Prostate gland (tissue), 2 donors: ENCODE measurements around the gene MEF2A. TPM values are rescaled to one million over a fixed set of nuclear protein-coding genes. Genes with fewer than 3 reads are reported as not detected.
A peak's percentile ranks its signal among the peaks of the same experiment; 100 is the strongest.

Experiments
- DNase-seq: peaks from one replicate; pipeline ENCODE4 v3.0.0-alpha.2; 2019; ENCODE audit warnings: low spot score
- H3K27ac ChIP-seq, 2 donors: fragments of 200-600 bp; sonication (generic); 2 replicates each; pipeline ENCODE4 v1.5.1; 2017 to 2019
- H3K27me3 ChIP-seq: fragments of 200-600 bp; sonication (generic); replicated peaks from 2 replicates; pipeline ENCODE4 v1.5.1; 2019; ENCODE audit not compliant: insufficient read depth
- H3K36me3 ChIP-seq, 2 donors: fragments of 200-600 bp; sonication (generic); 1 replicate in 1 of 2; 2 replicates in 1 of 2; pipeline versions ENCODE4 v1.5.1 to v1.8.1; 2017 to 2019
- H3K4me1 ChIP-seq: fragments of 200-600 bp; sonication (generic); replicated peaks from 2 replicates; pipeline ENCODE4 v1.5.1; 2019
- H3K4me3 ChIP-seq, 2 donors: fragments of 200-600 bp; sonication (generic); 2 replicates each; pipeline ENCODE4 v1.5.1; 2017 to 2019
- H3K9me3 ChIP-seq: fragments of 200-600 bp; sonication (generic); 2 replicates; pipeline ENCODE4 v1.5.1; 2017
- CTCF ChIP-seq, 4 experiments: fragments of 200-600 bp in 2 of 4; fragments of 450-650 bp in 2 of 4; sonication (generic) in 2 of 4; IDR thresholded peaks; 1 replicate in 3 of 4; 2 replicates in 1 of 4; pipeline ENCODE4 v1.5.1; 2016 to 2019; ENCODE audit warnings: antibody characterized with exemption in 4 of 4, mild to moderate bottlenecking in 2 of 4, moderate library complexity in 2 of 4
- POLR2A ChIP-seq: fragments of 450-650 bp; IDR thresholded peaks from one replicate; pipeline ENCODE4 v1.6.1; 2016; ENCODE audit warnings: antibody characterized with exemption, mild to moderate bottlenecking
- POLR2AphosphoS5 ChIP-seq: sonication (generic); formaldehyde crosslinking; IDR thresholded peaks from one replicate; pipeline ENCODE4 v1.6.1; 2017; ENCODE audit warnings: antibody characterized with exemption
- WGBS: methylation state at CpG from one replicate; pipeline ENCODE4 v1.1.5; 2018; 5-methylcytosine and 5-hydroxymethylcytosine counted together
- intact Hi-C: fragments of 100-400 bp; cut with DNase I; formaldehyde crosslinking; loops from one replicate; pipeline ENCODE4 v1.14.2; 2022
- total RNA-seq, 2 donors: library from RNA; depleted of rRNA; stranded (reverse); fragments of >200 nt; gene quantifications; one replicate each; pipeline ENCODE4 v1.1.0, GENCODE V29; 2016

MEF2A gene
- total RNA-seq, 2 donors from 2014 or later: 40.1 to 68.0 TPM

GRCh38 chr15:99554880-99555488, 10.8 kb upstream of the MEF2A start:
- Histone ChIP-seq H3K4me3 (no peak overlapping the region), H3K27ac (no peak overlapping the region), H3K27me3 (no peaks in the 10 kb centered on the region), H3K4me1 (peaks cover 2% of the 10 kb centered on the region), H3K36me3 (no peaks in the 10 kb centered on the region), H3K9me3 (no peaks in the 10 kb centered on the region)
- DNase-seq: no peak
- intact Hi-C loops: no loop called here
- WGBS: 33% methylated on average over 5 of the region's 5 CpGs
- TF ChIP-seq POLR2A (no peak), POLR2AphosphoS5 (peak; percentile 65), CTCF (IDR thresholded peaks at IDR 0.05) (no peak)

- TF ChIP-seq CTCF (IDR thresholded peaks at IDR 0.05) (no peak), POLR2AphosphoS5 (no peak), POLR2A (no peak)
- no peak for DNase-seq
- H3K27me3 ChIP-seq: no peaks in the 10 kb centered on the region
- no peak overlapping the region for H3K4me3 ChIP-seq
- intact Hi-C loops: no loop called here
- no peak overlapping the region for H3K27ac ChIP-seq
- no peaks in the 10 kb centered on the region for H3K36me3 ChIP-seq
- 91% methylated on average over 5 of the region's 5 CpGs for WGBS
- H3K9me3 ChIP-seq: no peaks in the 10 kb centered on the region
- H3K4me1 ChIP-seq: peaks cover 2% of the 10 kb centered on the region
Observed at GRCh38 chr15:99556011-99556410, 9.8 kb upstream of the MEF2A start.

GRCh38 chr15:99556578-99556977, 9.2 kb upstream of the MEF2A start:
- Histone ChIP-seq H3K4me3 (no peak overlapping the region), H3K27ac (no peak overlapping the region), H3K9me3 (no peaks in the 10 kb centered on the region), H3K4me1 (peaks cover 2% of the 10 kb centered on the region), H3K27me3 (no peaks in the 10 kb centered on the region), H3K36me3 (no peaks in the 10 kb centered on the region)
- 91% methylated on average over 4 of the region's 4 CpGs for WGBS
- intact Hi-C loops: no loop called here
- no peak for DNase-seq
- TF ChIP-seq POLR2A (no peak), CTCF (IDR thresholded peaks at IDR 0.05) (no peak), POLR2AphosphoS5 (no peak)

GRCh38 chr15:99558084-99558483, 7.7 kb upstream of the MEF2A start:
- H3K27ac ChIP-seq: no peak overlapping the region
- H3K4me1 ChIP-seq: peaks cover 2% of the 10 kb centered on the region
- no peaks in the 10 kb centered on the region for H3K9me3 ChIP-seq
- DNase-seq: no peak
- intact Hi-C loops: no loop called here
- H3K27me3 ChIP-seq: no peaks in the 10 kb centered on the region
- H3K4me3 ChIP-seq: no peak overlapping the region
- 91% methylated on average over 3 of the region's 3 CpGs for WGBS
- no peaks in the 10 kb centered on the region for H3K36me3 ChIP-seq
- TF ChIP-seq POLR2A (no peak), POLR2AphosphoS5 (no peak), CTCF (IDR thresholded peaks at IDR 0.05) (no peak)

- H3K4me1 ChIP-seq: peaks cover 2% of the 10 kb centered on the region
- WGBS: 63% methylated on average over 3 of the region's 3 CpGs
- intact Hi-C loops: no loop called here
- DNase-seq: no peak
- no peak for TF ChIP-seq POLR2A
- no peak for TF ChIP-seq POLR2AphosphoS5
- no peak for TF ChIP-seq CTCF (IDR thresholded peaks at IDR 0.05)
- H3K4me3 ChIP-seq: no peak overlapping the region
- no peaks in the 10 kb centered on the region for H3K27me3 ChIP-seq
- H3K36me3 ChIP-seq: no peaks in the 10 kb centered on the region
- no peaks in the 10 kb centered on the region for H3K9me3 ChIP-seq
- H3K27ac ChIP-seq: no peak overlapping the region
Observed at GRCh38 chr15:99558571-99558970, 7.2 kb upstream of the MEF2A start.
